Gastrocnemius medialis (tissue), 4 donors: ENCODE data around the gene NETO2.

Experiments used
- CTCF ChIP-seq, 5 experiments: fragments of 450-650 bp in 3 of 5; fragments of 200-600 bp in 2 of 5; sonication (generic) in 2 of 5; IDR thresholded peaks in 4 of 5; conservative IDR thresholded peaks in 1 of 5; 1 replicate in 4 of 5; 2 replicates in 1 of 5; pipeline ENCODE4 v1.5.1; 2016 to 2019; ENCODE audit warnings: antibody characterized with exemption in 5 of 5, mild to moderate bottlenecking in 3 of 5, moderate library complexity in 3 of 5
- POLR2A ChIP-seq, 2 donors: fragments of 450-650 bp; IDR thresholded peaks; one replicate each; pipeline ENCODE4 v1.6.1; 2017; ENCODE audit warnings: antibody characterized with exemption in 2 of 2, mild to moderate bottlenecking in 2 of 2, moderate library complexity in 2 of 2

GRCh38 chr16:47161464-47161863 lies 17.7 kb upstream of the NETO2 start:
- TF ChIP-seq CTCF (IDR thresholded peaks at IDR 0.05 in 4 of 5, conservative IDR thresholded peaks at IDR 0.05 in 1 of 5) (no peak), POLR2A (IDR thresholded peaks at IDR 0.05) (no peak)
